Gastrocnemius medialis (tissue), 4 donors: ENCODE results near the gene NUB1. TPM values are rescaled to one million over a fixed set of nuclear protein-coding genes. Genes with fewer than 3 reads are reported as not detected.

Experiments
- ATAC-seq, 2 donors: fragments of 150-250 bp; one replicate each; pipeline ENCODE4 v1.9.1; 2016
- DNase-seq, 2 donors: peaks; one replicate each; pipeline ENCODE4 v3.0.0-alpha.2; 2019
- H3K27ac ChIP-seq, 4 donors: fragments of 200-600 bp; sonication (generic); 1 replicate in 1 of 4; 2 replicates in 3 of 4; pipeline ENCODE4 v1.5.1; 2016 to 2018; ENCODE audit warnings: mild to moderate bottlenecking in 2 of 4, moderate library complexity in 1 of 4
- H3K27me3 ChIP-seq, 3 donors: fragments of 200-600 bp; sonication (generic) in 2 of 3; 1 replicate in 1 of 3; 2 replicates in 2 of 3; pipeline versions ENCODE4 v1.5.1 to v1.6.0; 2016 to 2019; ENCODE audit warnings: mild to moderate bottlenecking in 1 of 3, moderate library complexity in 1 of 3
- H3K36me3 ChIP-seq, 2 donors: fragments of 200-600 bp; sonication (generic) in 1 of 2; one replicate each; pipeline ENCODE4 v1.5.1; 2017 to 2018
- H3K4me1 ChIP-seq, 2 donors: fragments of 200-600 bp; sonication (generic) in 1 of 2; one replicate each; pipeline ENCODE4 v1.5.1; 2016 to 2017; ENCODE audit warnings: mild to moderate bottlenecking in 2 of 2
- H3K4me3 ChIP-seq, 4 donors: fragments of 200-600 bp; sonication (generic) in 3 of 4; 1 replicate in 1 of 4; 2 replicates in 3 of 4; pipeline ENCODE4 v1.5.1; 2016 to 2019; ENCODE audit warnings: mild to moderate bottlenecking in 2 of 4
- H3K9me3 ChIP-seq, 3 donors: fragments of 200-600 bp; sonication (generic) in 2 of 3; 1 replicate in 1 of 3; 2 replicates in 2 of 3; pipeline ENCODE4 v1.5.1; 2016 to 2019
- CTCF ChIP-seq, 5 experiments: fragments of 450-650 bp in 3 of 5; fragments of 200-600 bp in 2 of 5; sonication (generic) in 2 of 5; IDR thresholded peaks in 4 of 5; conservative IDR thresholded peaks in 1 of 5; 1 replicate in 4 of 5; 2 replicates in 1 of 5; pipeline ENCODE4 v1.5.1; 2016 to 2019; ENCODE audit warnings: antibody characterized with exemption in 5 of 5, mild to moderate bottlenecking in 3 of 5, moderate library complexity in 3 of 5
- POLR2A ChIP-seq, 2 donors: fragments of 450-650 bp; IDR thresholded peaks; one replicate each; pipeline ENCODE4 v1.6.1; 2017; ENCODE audit warnings: antibody characterized with exemption in 2 of 2, mild to moderate bottlenecking in 2 of 2, moderate library complexity in 2 of 2
- in situ Hi-C, 4 donors: fragments of 200-750 bp; cut with MboI; loops; one replicate each; pipeline versions ENCODE4 v1.15.0 to v1.8.0; 2017; ENCODE audit warnings: low sequenced_read_pairs in 4 of 4
- intact Hi-C: fragments of 100-400 bp; cut with DNase I; formaldehyde crosslinking; loops from one replicate; pipeline ENCODE4 v1.15.1; 2023; ENCODE audit warnings: low total_unique reads
- total RNA-seq, 4 donors: library from RNA; depleted of rRNA; stranded (reverse); fragments of >200 nt; gene quantifications; one replicate each; pipeline versions ENCODE4 v1.1.0 to v1.2.3, GENCODE V29; 2016

The NUB1 gene, protein sequence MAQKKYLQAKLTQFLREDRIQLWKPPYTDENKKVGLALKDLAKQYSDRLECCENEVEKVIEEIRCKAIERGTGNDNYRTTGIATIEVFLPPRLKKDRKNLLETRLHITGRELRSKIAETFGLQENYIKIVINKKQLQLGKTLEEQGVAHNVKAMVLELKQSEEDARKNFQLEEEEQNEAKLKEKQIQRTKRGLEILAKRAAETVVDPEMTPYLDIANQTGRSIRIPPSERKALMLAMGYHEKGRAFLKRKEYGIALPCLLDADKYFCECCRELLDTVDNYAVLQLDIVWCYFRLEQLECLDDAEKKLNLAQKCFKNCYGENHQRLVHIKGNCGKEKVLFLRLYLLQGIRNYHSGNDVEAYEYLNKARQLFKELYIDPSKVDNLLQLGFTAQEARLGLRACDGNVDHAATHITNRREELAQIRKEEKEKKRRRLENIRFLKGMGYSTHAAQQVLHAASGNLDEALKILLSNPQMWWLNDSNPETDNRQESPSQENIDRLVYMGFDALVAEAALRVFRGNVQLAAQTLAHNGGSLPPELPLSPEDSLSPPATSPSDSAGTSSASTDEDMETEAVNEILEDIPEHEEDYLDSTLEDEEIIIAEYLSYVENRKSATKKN
- total RNA-seq = 10 to 100 TPM; 45.3 to 59.0 (median 49.7) TPM

DNA sequence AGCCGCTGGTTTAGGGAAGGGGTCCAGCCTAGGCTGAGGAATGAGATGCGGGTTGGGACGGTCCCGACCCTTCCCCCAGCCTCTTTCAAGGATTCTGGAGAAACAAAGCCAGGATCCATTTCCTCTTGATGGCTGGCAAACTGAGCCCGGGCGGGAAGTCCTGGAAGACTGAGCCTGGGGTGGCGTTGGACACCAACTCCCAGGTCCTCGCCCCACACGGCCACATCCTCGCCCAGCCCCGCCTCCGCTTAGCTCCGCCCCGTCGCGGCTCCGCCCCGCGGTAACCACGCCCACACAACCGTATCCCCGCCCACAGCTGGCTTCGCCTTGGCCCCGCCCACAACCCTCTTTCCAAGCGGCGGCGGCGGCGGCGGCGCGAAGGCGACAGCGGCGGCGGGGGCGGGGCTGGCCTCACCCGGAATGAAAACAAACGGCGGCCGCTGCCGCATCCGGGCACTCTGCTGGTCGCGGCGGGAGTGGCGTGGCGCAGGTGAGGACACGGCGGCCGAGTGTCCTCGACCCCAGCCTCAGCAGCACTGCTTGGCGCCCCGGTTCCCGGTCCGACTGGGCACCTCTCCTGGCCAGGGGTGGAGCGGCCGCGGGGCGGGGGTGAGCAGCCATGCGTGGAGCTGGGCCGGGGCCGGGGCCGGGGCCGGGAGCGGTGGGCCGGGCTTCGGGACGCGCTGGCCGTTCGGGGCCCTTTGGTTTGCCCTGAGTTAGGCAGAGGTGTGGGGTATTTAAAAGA lies at the start of gene NUB1:
Gene NUB1, plus strand, starts transcription at position 456 of the 745 bp plus-strand sequence. CDS start 3,538 bp downstream, outside the sequence.
- Histone ChIP-seq H3K27ac (peak within 1 kb of the TSS; percentile 73 to 90 (median 86)), H3K4me3 (peak within 1 kb of the TSS; percentile 72 to 77 (median 74)), H3K4me1 (peaks cover 9 to 20% of the 10 kb centered on the region in 2 donors), H3K9me3 (no peaks in the 10 kb centered on the region), H3K27me3 (no peaks in the 10 kb centered on the region), H3K36me3 (peaks cover 0 to 15% of the 10 kb centered on the region in 2 donors)
- intact Hi-C loops = loop anchor here (1.0 to 5.0 kb wide), 4 partner anchors 89 to 313 kb away; partner anchors contain the start of genes ABCB8 and ABCF2
- peak; percentile 88 to 89 for DNase-seq
- ATAC-seq = peak; percentile 96 to 97
- TF ChIP-seq POLR2A (IDR thresholded peaks at IDR 0.05) (peak; percentile 88 to 93), CTCF (IDR thresholded peaks at IDR 0.05 in 4 of 5, conservative IDR thresholded peaks at IDR 0.05 in 1 of 5) (no peak)
- in situ Hi-C loops = no loop called here

GRCh38 chr7:151292850-151293249 lies 48.8 kb upstream of the NUB1 start:
- ATAC-seq (no peak), DNase-seq (no peak)
- Histone ChIP-seq H3K27me3 (peaks cover 0 to 3% (median 0%) of the 10 kb centered on the region in 3 donors), H3K36me3 (no peaks in the 10 kb centered on the region), H3K9me3 (no peaks in the 10 kb centered on the region), H3K27ac (no peak overlapping the region), H3K4me1 (no peaks in the 10 kb centered on the region), H3K4me3 (no peak overlapping the region)
- in situ Hi-C loops (no loop called here), intact Hi-C loops (no loop called here)
- TF ChIP-seq POLR2A (IDR thresholded peaks at IDR 0.05) = no peak
- TF ChIP-seq CTCF (IDR thresholded peaks at IDR 0.05 in 4 of 5, conservative IDR thresholded peaks at IDR 0.05 in 1 of 5) = no peak

GRCh38 chr7:151296202-151296992 lies 45.2 kb upstream of the NUB1 start:
- ATAC-seq (no peak), DNase-seq (no peak)
- Histone ChIP-seq H3K4me3 (no peak overlapping the region), H3K4me1 (no peaks in the 10 kb centered on the region), H3K9me3 (no peaks in the 10 kb centered on the region), H3K27me3 (peaks cover 0 to 3% (median 0%) of the 10 kb centered on the region in 3 donors), H3K27ac (no peak overlapping the region), H3K36me3 (no peaks in the 10 kb centered on the region)
- TF ChIP-seq POLR2A (IDR thresholded peaks at IDR 0.05) = no peak
- TF ChIP-seq CTCF (IDR thresholded peaks at IDR 0.05 in 4 of 5, conservative IDR thresholded peaks at IDR 0.05 in 1 of 5) = no peak
- intact Hi-C loops (no loop called here), in situ Hi-C loops (no loop called here)

DNA sequence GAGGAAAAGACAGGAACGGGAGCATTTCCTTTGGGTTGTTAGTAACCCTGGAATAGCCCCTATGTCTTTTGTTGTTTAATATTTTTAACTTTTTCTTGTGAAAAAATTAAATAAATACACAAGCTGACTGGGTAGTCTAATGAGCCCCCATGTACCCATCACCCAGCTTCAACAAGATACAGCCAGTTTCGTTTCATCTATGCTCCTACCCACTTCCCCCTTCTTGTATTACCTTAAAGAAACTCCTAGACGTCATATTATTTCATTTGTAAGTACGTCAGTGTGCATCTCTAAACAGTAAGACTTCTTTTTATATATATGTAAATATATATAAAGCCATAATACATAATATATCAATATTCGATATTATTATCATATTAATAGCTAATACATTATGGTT lies 42.8 kb upstream of the NUB1 start:
- H3K4me3 ChIP-seq = no peak overlapping the region
- ATAC-seq (no peak), DNase-seq (no peak)
- no peak overlapping the region for H3K27ac ChIP-seq
- intact Hi-C loops (no loop called here), in situ Hi-C loops (no loop called here)
- H3K4me1 ChIP-seq = peaks cover 0 to 4% of the 10 kb centered on the region in 2 donors
- H3K36me3 ChIP-seq = no peaks in the 10 kb centered on the region
- peaks cover 2 to 8% (median 5%) of the 10 kb centered on the region in 3 donors for H3K27me3 ChIP-seq
- TF ChIP-seq CTCF (IDR thresholded peaks at IDR 0.05 in 4 of 5, conservative IDR thresholded peaks at IDR 0.05 in 1 of 5) (no peak), POLR2A (IDR thresholded peaks at IDR 0.05) (no peak)
- no peaks in the 10 kb centered on the region for H3K9me3 ChIP-seq
